ENCODE measurements around the gene LRRC9. TPM values are rescaled to one million over a fixed set of nuclear protein-coding genes. Genes with fewer than 3 reads are reported as not detected.
A peak's percentile ranks its signal among the peaks of the same experiment; 100 is the strongest.

LRRC9 gene
- total and polyA plus RNA-seq, 2 of the 13 experiments (the other 11 are each of a cell fraction or from before 2014, with no cell fraction given), result 0.08 to 0.18 TPM

DNA sequence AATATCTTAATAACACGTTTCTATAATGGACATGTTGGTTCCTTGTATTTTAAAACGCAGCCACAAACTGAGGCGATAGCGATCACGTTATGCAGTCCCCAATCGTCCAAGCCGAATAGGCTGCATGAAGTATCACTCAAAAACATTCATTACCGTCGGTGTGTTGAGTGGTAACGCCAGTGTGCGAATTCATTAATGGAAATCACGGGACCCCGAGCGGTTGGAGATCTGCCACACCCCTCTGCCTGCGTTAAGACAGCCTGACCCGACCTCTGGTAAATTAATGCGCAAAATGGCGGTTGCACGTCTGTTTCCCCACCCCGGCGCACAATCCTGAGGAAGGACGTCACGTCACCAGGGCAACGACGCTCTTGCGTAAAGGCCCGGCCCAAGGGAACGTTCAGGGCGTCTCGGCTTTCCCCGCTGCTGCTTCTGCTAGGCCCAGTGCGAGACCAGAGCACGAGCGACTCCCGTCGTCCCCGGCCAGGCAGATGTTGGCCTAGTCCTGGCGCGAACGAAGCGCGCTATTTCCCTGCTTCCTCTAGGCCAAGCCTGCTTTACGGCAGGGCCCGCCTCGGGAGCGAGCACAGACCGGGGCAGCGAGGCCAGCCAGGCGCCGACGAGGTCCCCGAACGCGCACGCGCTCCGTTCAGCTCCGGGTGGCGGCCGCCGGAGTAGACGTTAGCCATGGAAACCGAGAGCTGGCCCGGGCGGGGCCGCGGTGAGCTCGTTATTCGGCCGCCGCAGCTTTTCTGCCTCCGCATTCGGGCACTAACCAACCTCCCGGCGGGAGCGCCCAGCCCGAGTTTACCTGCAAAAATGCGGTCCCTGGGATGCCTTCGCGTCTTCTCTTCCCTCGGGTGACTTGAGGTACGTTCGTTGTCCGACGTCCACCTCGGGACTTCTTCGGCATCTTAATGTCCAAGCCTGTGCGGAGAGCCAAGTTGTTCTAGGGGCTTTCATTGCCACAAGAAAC, 171.9 kb downstream of the LRRC9 start, which contains the start of gene PCNX4 (continued):
- TF ChIP-seq, protein P1, sequence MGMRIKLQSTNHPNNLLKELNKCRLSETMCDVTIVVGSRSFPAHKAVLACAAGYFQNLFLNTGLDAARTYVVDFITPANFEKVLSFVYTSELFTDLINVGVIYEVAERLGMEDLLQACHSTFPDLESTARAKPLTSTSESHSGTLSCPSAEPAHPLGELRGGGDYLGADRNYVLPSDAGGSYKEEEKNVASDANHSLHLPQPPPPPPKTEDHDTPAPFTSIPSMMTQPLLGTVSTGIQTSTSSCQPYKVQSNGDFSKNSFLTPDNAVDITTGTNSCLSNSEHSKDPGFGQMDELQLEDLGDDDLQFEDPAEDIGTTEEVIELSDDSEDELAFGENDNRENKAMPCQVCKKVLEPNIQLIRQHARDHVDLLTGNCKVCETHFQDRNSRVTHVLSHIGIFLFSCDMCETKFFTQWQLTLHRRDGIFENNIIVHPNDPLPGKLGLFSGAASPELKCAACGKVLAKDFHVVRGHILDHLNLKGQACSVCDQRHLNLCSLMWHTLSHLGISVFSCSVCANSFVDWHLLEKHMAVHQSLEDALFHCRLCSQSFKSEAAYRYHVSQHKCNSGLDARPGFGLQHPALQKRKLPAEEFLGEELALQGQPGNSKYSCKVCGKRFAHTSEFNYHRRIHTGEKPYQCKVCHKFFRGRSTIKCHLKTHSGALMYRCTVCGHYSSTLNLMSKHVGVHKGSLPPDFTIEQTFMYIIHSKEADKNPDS (CRISPR knock-in tag; IDR thresholded peaks at IDR 0.05), result peak; percentile 61; the same call in 1 of the 2 replicates
- TF ChIP-seq ARID2 (CRISPR knock-in tag; IDR thresholded peaks at IDR 0.05; ENCODE audit: borderline replicate concordance) (0 out of 2 replicates have a peak, but pooled peaks have one; percentile 38), CCDC6 (CRISPR knock-in tag; IDR thresholded peaks at IDR 0.05) (peak; percentile 94), ARNT (IDR thresholded peaks at IDR 0.05) (no peak), ZNF776 (CRISPR knock-in tag; IDR thresholded peaks at IDR 0.05) (peak; percentile 65; the same call in 1 of the 2 replicates), SP5 (CRISPR knock-in tag; IDR thresholded peaks at IDR 0.05; ENCODE audit: borderline replicate concordance, low read depth) (peak; percentile 34; the same call in 1 of the 2 replicates), KLF15 (CRISPR knock-in tag; IDR thresholded peaks at IDR 0.05; ENCODE audit: borderline replicate concordance) (0 out of 2 replicates have a peak, but pooled peaks have one; percentile 29), DPF2 (CRISPR knock-in tag; IDR thresholded peaks at IDR 0.05; ENCODE audit: borderline replicate concordance, low read depth) (no peak), ZKSCAN1 (IDR thresholded peaks at IDR 0.05; ENCODE audit: low read length) (no peak)
- TF ChIP-seq, protein P2, sequence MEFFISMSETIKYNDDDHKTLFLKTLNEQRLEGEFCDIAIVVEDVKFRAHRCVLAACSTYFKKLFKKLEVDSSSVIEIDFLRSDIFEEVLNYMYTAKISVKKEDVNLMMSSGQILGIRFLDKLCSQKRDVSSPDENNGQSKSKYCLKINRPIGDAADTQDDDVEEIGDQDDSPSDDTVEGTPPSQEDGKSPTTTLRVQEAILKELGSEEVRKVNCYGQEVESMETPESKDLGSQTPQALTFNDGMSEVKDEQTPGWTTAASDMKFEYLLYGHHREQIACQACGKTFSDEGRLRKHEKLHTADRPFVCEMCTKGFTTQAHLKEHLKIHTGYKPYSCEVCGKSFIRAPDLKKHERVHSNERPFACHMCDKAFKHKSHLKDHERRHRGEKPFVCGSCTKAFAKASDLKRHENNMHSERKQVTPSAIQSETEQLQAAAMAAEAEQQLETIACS (CRISPR knock-in tag; IDR thresholded peaks at IDR 0.05), result peak; percentile 99
- TF ChIP-seq, protein P3, sequence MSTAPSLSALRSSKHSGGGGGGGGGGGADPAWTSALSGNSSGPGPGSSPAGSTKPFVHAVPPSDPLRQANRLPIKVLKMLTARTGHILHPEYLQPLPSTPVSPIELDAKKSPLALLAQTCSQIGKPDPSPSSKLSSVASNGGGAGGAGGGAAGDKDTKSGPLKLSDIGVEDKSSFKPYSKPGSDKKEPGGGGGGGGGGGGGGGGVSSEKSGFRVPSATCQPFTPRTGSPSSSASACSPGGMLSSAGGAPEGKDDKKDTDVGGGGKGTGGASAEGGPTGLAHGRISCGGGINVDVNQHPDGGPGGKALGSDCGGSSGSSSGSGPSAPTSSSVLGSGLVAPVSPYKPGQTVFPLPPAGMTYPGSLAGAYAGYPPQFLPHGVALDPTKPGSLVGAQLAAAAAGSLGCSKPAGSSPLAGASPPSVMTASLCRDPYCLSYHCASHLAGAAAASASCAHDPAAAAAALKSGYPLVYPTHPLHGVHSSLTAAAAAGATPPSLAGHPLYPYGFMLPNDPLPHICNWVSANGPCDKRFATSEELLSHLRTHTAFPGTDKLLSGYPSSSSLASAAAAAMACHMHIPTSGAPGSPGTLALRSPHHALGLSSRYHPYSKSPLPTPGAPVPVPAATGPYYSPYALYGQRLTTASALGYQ (CRISPR knock-in tag; IDR thresholded peaks at IDR 0.05), result no peak; the same call in none of the 2 replicates
- TF ChIP-seq, protein P4, sequence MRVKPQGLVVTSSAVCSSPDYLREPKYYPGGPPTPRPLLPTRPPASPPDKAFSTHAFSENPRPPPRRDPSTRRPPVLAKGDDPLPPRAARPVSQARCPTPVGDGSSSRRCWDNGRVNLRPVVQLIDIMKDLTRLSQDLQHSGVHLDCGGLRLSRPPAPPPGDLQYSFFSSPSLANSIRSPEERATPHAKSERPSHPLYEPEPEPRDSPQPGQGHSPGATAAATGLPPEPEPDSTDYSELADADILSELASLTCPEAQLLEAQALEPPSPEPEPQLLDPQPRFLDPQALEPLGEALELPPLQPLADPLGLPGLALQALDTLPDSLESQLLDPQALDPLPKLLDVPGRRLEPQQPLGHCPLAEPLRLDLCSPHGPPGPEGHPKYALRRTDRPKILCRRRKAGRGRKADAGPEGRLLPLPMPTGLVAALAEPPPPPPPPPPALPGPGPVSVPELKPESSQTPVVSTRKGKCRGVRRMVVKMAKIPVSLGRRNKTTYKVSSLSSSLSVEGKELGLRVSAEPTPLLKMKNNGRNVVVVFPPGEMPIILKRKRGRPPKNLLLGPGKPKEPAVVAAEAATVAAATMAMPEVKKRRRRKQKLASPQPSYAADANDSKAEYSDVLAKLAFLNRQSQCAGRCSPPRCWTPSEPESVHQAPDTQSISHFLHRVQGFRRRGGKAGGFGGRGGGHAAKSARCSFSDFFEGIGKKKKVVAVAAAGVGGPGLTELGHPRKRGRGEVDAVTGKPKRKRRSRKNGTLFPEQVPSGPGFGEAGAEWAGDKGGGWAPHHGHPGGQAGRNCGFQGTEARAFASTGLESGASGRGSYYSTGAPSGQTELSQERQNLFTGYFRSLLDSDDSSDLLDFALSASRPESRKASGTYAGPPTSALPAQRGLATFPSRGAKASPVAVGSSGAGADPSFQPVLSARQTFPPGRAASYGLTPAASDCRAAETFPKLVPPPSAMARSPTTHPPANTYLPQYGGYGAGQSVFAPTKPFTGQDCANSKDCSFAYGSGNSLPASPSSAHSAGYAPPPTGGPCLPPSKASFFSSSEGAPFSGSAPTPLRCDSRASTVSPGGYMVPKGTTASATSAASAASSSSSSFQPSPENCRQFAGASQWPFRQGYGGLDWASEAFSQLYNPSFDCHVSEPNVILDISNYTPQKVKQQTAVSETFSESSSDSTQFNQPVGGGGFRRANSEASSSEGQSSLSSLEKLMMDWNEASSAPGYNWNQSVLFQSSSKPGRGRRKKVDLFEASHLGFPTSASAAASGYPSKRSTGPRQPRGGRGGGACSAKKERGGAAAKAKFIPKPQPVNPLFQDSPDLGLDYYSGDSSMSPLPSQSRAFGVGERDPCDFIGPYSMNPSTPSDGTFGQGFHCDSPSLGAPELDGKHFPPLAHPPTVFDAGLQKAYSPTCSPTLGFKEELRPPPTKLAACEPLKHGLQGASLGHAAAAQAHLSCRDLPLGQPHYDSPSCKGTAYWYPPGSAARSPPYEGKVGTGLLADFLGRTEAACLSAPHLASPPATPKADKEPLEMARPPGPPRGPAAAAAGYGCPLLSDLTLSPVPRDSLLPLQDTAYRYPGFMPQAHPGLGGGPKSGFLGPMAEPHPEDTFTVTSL (CRISPR knock-in tag; IDR thresholded peaks at IDR 0.05; ENCODE audit: borderline replicate concordance), result peak; percentile 73; the same call in 1 of the 2 replicates
- TF ChIP-seq, protein P5, sequence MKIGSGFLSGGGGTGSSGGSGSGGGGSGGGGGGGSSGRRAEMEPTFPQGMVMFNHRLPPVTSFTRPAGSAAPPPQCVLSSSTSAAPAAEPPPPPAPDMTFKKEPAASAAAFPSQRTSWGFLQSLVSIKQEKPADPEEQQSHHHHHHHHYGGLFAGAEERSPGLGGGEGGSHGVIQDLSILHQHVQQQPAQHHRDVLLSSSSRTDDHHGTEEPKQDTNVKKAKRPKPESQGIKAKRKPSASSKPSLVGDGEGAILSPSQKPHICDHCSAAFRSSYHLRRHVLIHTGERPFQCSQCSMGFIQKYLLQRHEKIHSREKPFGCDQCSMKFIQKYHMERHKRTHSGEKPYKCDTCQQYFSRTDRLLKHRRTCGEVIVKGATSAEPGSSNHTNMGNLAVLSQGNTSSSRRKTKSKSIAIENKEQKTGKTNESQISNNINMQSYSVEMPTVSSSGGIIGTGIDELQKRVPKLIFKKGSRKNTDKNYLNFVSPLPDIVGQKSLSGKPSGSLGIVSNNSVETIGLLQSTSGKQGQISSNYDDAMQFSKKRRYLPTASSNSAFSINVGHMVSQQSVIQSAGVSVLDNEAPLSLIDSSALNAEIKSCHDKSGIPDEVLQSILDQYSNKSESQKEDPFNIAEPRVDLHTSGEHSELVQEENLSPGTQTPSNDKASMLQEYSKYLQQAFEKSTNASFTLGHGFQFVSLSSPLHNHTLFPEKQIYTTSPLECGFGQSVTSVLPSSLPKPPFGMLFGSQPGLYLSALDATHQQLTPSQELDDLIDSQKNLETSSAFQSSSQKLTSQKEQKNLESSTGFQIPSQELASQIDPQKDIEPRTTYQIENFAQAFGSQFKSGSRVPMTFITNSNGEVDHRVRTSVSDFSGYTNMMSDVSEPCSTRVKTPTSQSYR (CRISPR knock-in tag; IDR thresholded peaks at IDR 0.05; ENCODE audit: borderline replicate concordance), result no peak

All from HepG2 (cell line).